AG09309 (cell line): ENCODE measurements around the gene PKP1.

Source experiments
- DNase-seq: peaks from one replicate; pipeline ENCODE4 v3.0.0-alpha.2; 2010; ENCODE audit warnings: low read depth
- H3K4me3 ChIP-seq: 2 replicates; pipeline ENCODE4 v1.5.1; 2011; ENCODE audit warnings: mild to moderate bottlenecking, low read depth, low read length, moderate library complexity; ENCODE audit not compliant: control insufficient read depth
- TF ChIP-seq, protein P1 (sequence below): IDR thresholded peaks from 2 replicates; pipeline ENCODE4 v1.5.1; 2011; ENCODE audit warnings: mild to moderate bottlenecking, low read depth, low read length, inconsistent platforms; ENCODE audit not compliant: insufficient read depth, control insufficient read depth; ENCODE audit errors: missing control alignments

PKP1 gene

DNA sequence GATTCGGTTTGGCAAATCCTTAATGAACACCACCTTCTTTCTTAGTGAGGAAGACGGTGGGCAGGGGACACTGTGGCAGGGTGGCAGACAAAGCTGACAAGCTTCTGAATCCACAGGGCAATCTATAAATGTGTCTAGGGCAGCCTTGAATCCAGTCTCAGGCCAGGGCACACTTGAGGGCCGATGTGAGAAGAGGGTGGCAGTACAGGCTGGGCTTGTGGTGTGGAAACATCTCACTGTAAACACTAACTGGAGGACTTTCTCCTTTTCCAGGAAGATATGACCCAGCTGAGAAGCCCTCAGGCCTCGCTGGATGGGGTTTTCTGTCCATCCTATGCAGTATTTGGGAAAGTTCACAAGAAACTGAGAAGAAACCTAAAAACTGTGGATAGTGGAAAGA is 46.5 kb downstream of the PKP1 start:
- DNase-seq: no peak
- TF ChIP-seq, protein P1, sequence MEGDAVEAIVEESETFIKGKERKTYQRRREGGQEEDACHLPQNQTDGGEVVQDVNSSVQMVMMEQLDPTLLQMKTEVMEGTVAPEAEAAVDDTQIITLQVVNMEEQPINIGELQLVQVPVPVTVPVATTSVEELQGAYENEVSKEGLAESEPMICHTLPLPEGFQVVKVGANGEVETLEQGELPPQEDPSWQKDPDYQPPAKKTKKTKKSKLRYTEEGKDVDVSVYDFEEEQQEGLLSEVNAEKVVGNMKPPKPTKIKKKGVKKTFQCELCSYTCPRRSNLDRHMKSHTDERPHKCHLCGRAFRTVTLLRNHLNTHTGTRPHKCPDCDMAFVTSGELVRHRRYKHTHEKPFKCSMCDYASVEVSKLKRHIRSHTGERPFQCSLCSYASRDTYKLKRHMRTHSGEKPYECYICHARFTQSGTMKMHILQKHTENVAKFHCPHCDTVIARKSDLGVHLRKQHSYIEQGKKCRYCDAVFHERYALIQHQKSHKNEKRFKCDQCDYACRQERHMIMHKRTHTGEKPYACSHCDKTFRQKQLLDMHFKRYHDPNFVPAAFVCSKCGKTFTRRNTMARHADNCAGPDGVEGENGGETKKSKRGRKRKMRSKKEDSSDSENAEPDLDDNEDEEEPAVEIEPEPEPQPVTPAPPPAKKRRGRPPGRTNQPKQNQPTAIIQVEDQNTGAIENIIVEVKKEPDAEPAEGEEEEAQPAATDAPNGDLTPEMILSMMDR: no peak
- no peak overlapping the region for H3K4me3 ChIP-seq

- H3K4me3 ChIP-seq: no peak overlapping the region
- TF ChIP-seq, protein P1: no peak
- DNase-seq: no peak
Measured at GRCh38 chr1:201330541-201330940, 47.2 kb downstream of the PKP1 start.

- no peak overlapping the region for H3K4me3 ChIP-seq
- TF ChIP-seq, protein P1: no peak
- DNase-seq: no peak
Measured at GRCh38 chr1:201331166-201331565, 47.9 kb downstream of the PKP1 start.

DNA sequence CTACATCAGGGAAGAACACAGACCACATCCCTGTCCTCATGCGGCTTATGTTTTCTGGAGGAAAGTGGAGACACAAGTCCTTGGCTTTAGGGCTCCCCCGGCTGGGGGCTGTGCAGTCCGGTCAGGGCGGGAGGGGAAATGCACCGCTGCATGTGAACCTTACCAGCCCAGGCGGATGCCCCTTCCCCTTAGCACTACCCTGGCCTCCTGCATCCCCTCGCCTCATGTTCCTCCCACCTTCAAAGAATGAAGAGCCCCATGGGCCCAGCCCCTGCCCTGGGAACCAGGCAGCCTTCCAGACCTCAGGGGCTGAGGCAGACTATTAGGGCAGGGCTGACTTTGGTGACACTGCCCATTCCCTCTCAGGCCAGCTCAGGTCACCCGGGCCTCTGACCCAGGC is 48.7 kb downstream of the PKP1 start:
- TF ChIP-seq, protein P1: no peak
- no peak for DNase-seq
- H3K4me3 ChIP-seq: no peak overlapping the region

GRCh38 chr1:201332616-201333335 is 49.5 kb downstream of the PKP1 start:
- TF ChIP-seq, protein P1: no peak
- no peak for DNase-seq
- H3K4me3 ChIP-seq: no peak overlapping the region

DNA sequence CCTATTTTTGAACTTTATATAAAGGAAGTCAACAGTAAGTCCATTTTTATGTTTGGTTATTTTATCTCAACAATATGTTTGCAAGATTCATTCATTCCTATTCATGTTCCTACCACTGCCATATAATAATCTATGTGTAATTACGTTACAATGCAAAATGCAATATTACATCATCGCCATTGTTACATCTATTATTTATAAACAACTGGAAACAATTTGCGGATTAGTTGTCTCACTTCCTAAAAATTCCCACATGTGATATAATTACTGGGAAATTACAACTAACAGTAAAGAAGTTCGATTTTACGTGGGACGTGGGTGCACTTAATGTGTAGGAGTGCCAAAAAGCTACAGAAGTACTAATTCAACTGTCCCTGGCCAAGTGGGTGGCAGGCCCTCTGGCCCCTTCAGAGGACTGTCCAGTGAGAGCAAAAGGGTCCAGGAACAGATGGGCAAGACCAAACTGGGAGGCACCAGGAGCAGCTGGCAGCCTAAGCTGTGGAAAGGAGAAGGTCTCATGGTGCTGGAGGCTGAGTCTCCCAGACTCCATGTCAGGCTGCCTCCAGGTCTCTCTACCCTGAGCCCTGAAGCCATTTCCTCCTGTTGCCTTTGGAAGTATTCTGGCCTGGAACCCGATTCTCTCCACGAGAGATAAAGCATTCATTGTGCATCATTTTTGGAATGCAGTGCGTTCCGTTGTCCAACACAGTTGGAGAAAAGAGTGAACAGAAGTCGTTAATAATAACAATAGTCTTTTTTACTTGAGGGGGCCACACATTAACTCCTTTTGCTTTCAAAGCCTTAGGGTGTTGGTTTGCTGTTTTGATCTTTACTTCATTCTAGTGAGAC is 51.2 kb downstream of the PKP1 start:
- TF ChIP-seq, protein P1: no peak
- no peak for DNase-seq
- no peak overlapping the region for H3K4me3 ChIP-seq
